Activated CD8-positive, alpha-beta memory T cell treated with anti-CD3 and anti-CD28 coated beads, Interleukin-2, amount 50 U/mL, for 48 hours (primary cell): ENCODE results near the gene LTN1.

Experiments
- DNase-seq: peaks from one replicate; pipeline ENCODE4 v3.0.0-alpha.2; 2020

LTN1 gene

GRCh38 chr21:28923439-28923975, 69.2 kb downstream of the LTN1 start:
- no peak for DNase-seq

- DNase-seq, result no peak
These were observed 70.3 kb downstream of the LTN1 start for GRCh38 chr21:28922368-28922767.

GRCh38 chr21:28916150-28916893, 76.4 kb downstream of the LTN1 start:
- no peak for DNase-seq

- no peak for DNase-seq
These were observed 79.6 kb downstream of the LTN1 start for GRCh38 chr21:28913071-28913470.

GRCh38 chr21:28910280-28910887, 82.3 kb downstream of the LTN1 start:
- no peak for DNase-seq

- no peak for DNase-seq
These were observed 84.3 kb downstream of the LTN1 start for GRCh38 chr21:28908351-28908750.

GRCh38 chr21:28906841-28907240, 85.8 kb downstream of the LTN1 start:
- DNase-seq, result no peak

- no peak for DNase-seq
These were observed 86.4 kb downstream of the LTN1 start for GRCh38 chr21:28906236-28906635.

- DNase-seq, result no peak
These were observed 87.7 kb downstream of the LTN1 start for GRCh38 chr21:28904961-28905435.

GRCh38 chr21:28903448-28903847, 89.2 kb downstream of the LTN1 start:
- no peak for DNase-seq

- DNase-seq, result no peak
These were observed 92.2 kb downstream of the LTN1 start for GRCh38 chr21:28900481-28900880.

GRCh38 chr21:28899744-28900143, 92.9 kb downstream of the LTN1 start:
- DNase-seq, result no peak

GRCh38 chr21:28899220-28899619, 93.5 kb downstream of the LTN1 start:
- DNase-seq, result no peak

GRCh38 chr21:28893687-28894086, 99.0 kb downstream of the LTN1 start:
- DNase-seq, result no peak

- DNase-seq, result no peak
These were observed 100.2 kb downstream of the LTN1 start for GRCh38 chr21:28892199-28893111.

GRCh38 chr21:28885853-28886177, 106.9 kb downstream of the LTN1 start:
- no peak for DNase-seq

- peak; percentile 94 for DNase-seq
These were observed 107.5 kb downstream of the LTN1 start for GRCh38 chr21:28884976-28885852.

GRCh38 chr21:28884481-28884880, 108.2 kb downstream of the LTN1 start:
- DNase-seq, result no peak

- no peak for DNase-seq
These were observed 108.7 kb downstream of the LTN1 start for GRCh38 chr21:28883931-28884330.

GRCh38 chr21:28882345-28882744, 110.3 kb downstream of the LTN1 start:
- no peak for DNase-seq
